ENCODE measurements around the gene MPEG1. TPM values are rescaled to one million over a fixed set of nuclear protein-coding genes. Genes with fewer than 3 reads are reported as not detected.

The MPEG1 gene
- total and polyA plus RNA-seq, 4 donors, result 3.2 to 27.2 (median 16.9) TPM

GRCh38 chr11:59254286-59254685, 41.6 kb upstream of the MPEG1 start (continued):
- no peak for TF ChIP-seq REST (IDR thresholded peaks at IDR 0.05)
- TF ChIP-seq FOXA2 (IDR thresholded peaks at IDR 0.05), result no peak
- no peak for TF ChIP-seq MAX (IDR thresholded peaks at IDR 0.05)

- Histone ChIP-seq H3K4me3 (ENCODE audit: low read depth in 1 of 3, low read length in 3 of 3) (no peak overlapping the region), H3K9ac (ENCODE audit: low read depth in 1 of 2, low read length in 2 of 2) (no peak overlapping the region), H3K27ac (ENCODE audit: low read depth in 1 of 2, low read length in 2 of 2) (no peak overlapping the region), H3K9me3 (ENCODE audit: control insufficient read depth in 4 of 4, low read length in 3 of 4) (no peaks in the 10 kb centered on the region), H3K4me1 (ENCODE audit: control insufficient read depth in 4 of 4, insufficient read depth in 4 of 4, low read length in 3 of 4) (no peaks in the 10 kb centered on the region), H3K27me3 (ENCODE audit: control insufficient read depth in 4 of 4, insufficient read depth in 4 of 4, low read length in 3 of 4) (no peaks in the 10 kb centered on the region), H3K36me3 (ENCODE audit: control insufficient read depth in 4 of 4, insufficient read depth in 3 of 4, low read depth in 1 of 4, low read length in 3 of 4) (no peaks in the 10 kb centered on the region)
- no peak for TF ChIP-seq HNF4G (IDR thresholded peaks at IDR 0.05)
- no peak for TF ChIP-seq FOXA1 (IDR thresholded peaks at IDR 0.05)
- TF ChIP-seq NR2F2 (IDR thresholded peaks at IDR 0.05), result no peak
- no peak for TF ChIP-seq FOXA2 (IDR thresholded peaks at IDR 0.05)
- no peak for TF ChIP-seq TAF1 (conservative IDR thresholded peaks at IDR 0.05)
- TF ChIP-seq RXRA (IDR thresholded peaks at IDR 0.05), result no peak
- TF ChIP-seq ZBTB33 (IDR thresholded peaks at IDR 0.05), result no peak
- no peak for TF ChIP-seq YY1 (IDR thresholded peaks at IDR 0.05)
- TF ChIP-seq MAX (IDR thresholded peaks at IDR 0.05), result no peak
- TF ChIP-seq ATF3 (IDR thresholded peaks at IDR 0.05), result no peak
- TF ChIP-seq JUND (IDR thresholded peaks at IDR 0.05), result no peak
- no peak for TF ChIP-seq HNF4A (conservative IDR thresholded peaks at IDR 0.05)
- TF ChIP-seq CTCF (IDR thresholded peaks at IDR 0.05; ENCODE audit: low read depth, low read length, missing input control), result no peak
- TF ChIP-seq RAD21 (IDR thresholded peaks at IDR 0.05), result no peak
- no peak for DNase-seq (ENCODE audit: low spot score)
- WGBS, result 97% methylated on average over 2 of the region's 2 CpGs
Observed at GRCh38 chr11:59253001-59253400, 40.3 kb upstream of the MPEG1 start.

All from liver (tissue), 9 donors.